H1 (cell line): ENCODE measurements around the gene MRAP. TPM values are rescaled to one million over a fixed set of nuclear protein-coding genes. Genes with fewer than 3 reads are reported as not detected.

ENCODE experiments used
- CTCF ChIA-PET: fragments of 300-600 bp; sonication (Branson Sonifier 250); formaldehyde crosslinking; loops from one replicate; lab custom pipeline; 2021; ENCODE audit not compliant: partially characterized antibody; lab: Charles Lee
- POLR2A ChIA-PET: fragments of 300-600 bp; sonication (Branson Sonifier 250); formaldehyde crosslinking; loops from one replicate; lab custom pipeline; 2021; ENCODE audit warnings: inconsistent platforms; ENCODE audit not compliant: partially characterized antibody; lab: Charles Lee
- DNase-seq, 2 experiments: peaks; one replicate each; pipeline versions ENCODE4 v3.0.0 to v3.0.0-alpha.2; 2010 to 2022; ENCODE audit warnings: low spot score in 2 of 2, low read depth in 1 of 2, mixed read lengths in 1 of 2
- FAIRE-seq: peaks from 2 replicates; lab custom pipeline; 2011; peaks lifted over from hg19 to GRCh38; lab: Jason Lieb, UNC
- H2AFZ ChIP-seq: 2 replicates; pipeline ENCODE4 v1.8.1; 2012; ENCODE audit warnings: low read length, inconsistent platforms
- H2AK5ac ChIP-seq: 2 replicates; pipeline ENCODE4 v1.6.1; 2013; ENCODE audit warnings: low read depth, low read length
- H2BK120ac ChIP-seq: replicated peaks from 2 replicates; pipeline ENCODE3; 2013; ENCODE audit warnings: low read depth, low read length, inconsistent platforms
- H2BK12ac ChIP-seq: 2 replicates; pipeline ENCODE4 v1.6.1; 2013; ENCODE audit warnings: low read depth, low read length
- H2BK15ac ChIP-seq: 2 replicates; pipeline ENCODE4 v1.6.1; 2013; ENCODE audit warnings: low read length
- H2BK20ac ChIP-seq: 2 replicates; pipeline ENCODE4 v1.6.1; 2013; ENCODE audit warnings: low read length
- H2BK5ac ChIP-seq: 2 replicates; pipeline ENCODE4 v1.6.1; 2013; ENCODE audit warnings: low read depth, low read length
- H3K14ac ChIP-seq: 2 replicates; pipeline ENCODE4 v1.6.1; 2013; ENCODE audit warnings: inconsistent platforms; ENCODE audit not compliant: insufficient read length
- H3K18ac ChIP-seq: 2 replicates; pipeline ENCODE4 v1.6.1; 2013; ENCODE audit warnings: low read length; ENCODE audit errors: extremely low read depth
- H3K23ac ChIP-seq: 2 replicates; pipeline ENCODE4 v1.6.1; 2013; ENCODE audit warnings: inconsistent platforms; ENCODE audit not compliant: insufficient read length
- H3K23me2 ChIP-seq: 2 replicates; pipeline ENCODE4 v1.6.1; 2013; ENCODE audit warnings: low read depth, low read length
- H3K27ac ChIP-seq: 2 replicates; pipeline ENCODE4 v1.6.1; 2011; ENCODE audit warnings: low read depth, low read length, inconsistent platforms
- H3K27me3 ChIP-seq, 4 experiments: replicated peaks in 1 of 4; 1 replicate in 1 of 4; 2 replicates in 3 of 4; pipeline versions ENCODE4 v1.6.1 to v1.8.1; 2011 to 2013; ENCODE audit warnings: low read length in 3 of 4, mild to moderate bottlenecking in 3 of 4, inconsistent platforms in 2 of 4, mixed read lengths in 2 of 4, moderate library complexity in 1 of 4; ENCODE audit not compliant: control insufficient read depth in 3 of 4, insufficient read depth in 3 of 4; ENCODE audit errors: extremely low read depth in 1 of 4
- H3K36me3 ChIP-seq, 4 experiments: 2 replicates each; pipeline versions ENCODE4 v1.6.1 to v1.8.1; 2011 to 2013; ENCODE audit warnings: mild to moderate bottlenecking in 4 of 4, low read length in 3 of 4, moderate library complexity in 2 of 4, control low read depth in 1 of 4, inconsistent platforms in 1 of 4; ENCODE audit not compliant: insufficient read depth in 4 of 4, control insufficient read depth in 2 of 4
- H3K4ac ChIP-seq: replicated peaks from 2 replicates; pipeline ENCODE3; 2013; ENCODE audit warnings: low read length, low read depth, mixed read lengths, inconsistent platforms; ENCODE audit not compliant: insufficient read length
- H3K4me1 ChIP-seq, 4 experiments: replicated peaks in 1 of 4; 1 replicate in 1 of 4; 2 replicates in 3 of 4; pipeline versions ENCODE4 v1.6.1 to v1.8.1; 2011 to 2013; ENCODE audit warnings: low read length in 3 of 4, inconsistent platforms in 2 of 4, mixed read lengths in 1 of 4; ENCODE audit not compliant: insufficient read depth in 4 of 4, control insufficient read depth in 3 of 4
- H3K4me2 ChIP-seq, 2 experiments: 2 replicates each; pipeline versions ENCODE4 v1.6.1 to v1.8.1; 2011 to 2013; ENCODE audit warnings: low read depth in 2 of 2, low read length in 2 of 2, control low read depth in 1 of 2, inconsistent platforms in 1 of 2, mild to moderate bottlenecking in 1 of 2; ENCODE audit not compliant: insufficient read depth in 1 of 2
- H3K4me3 ChIP-seq, 4 experiments: fragments of 200-600, 300-600 bp in 1 of 4; sonication (generic), shearing (Covaris generic), sonication (Bioruptor Twin) in 1 of 4; 2 replicates each; pipeline versions ENCODE4 v1.5.1 to v1.8.1; 2011 to 2016; ENCODE audit warnings: low read length in 4 of 4, low read depth in 3 of 4, control low read depth in 2 of 4, inconsistent platforms in 2 of 4, mild to moderate bottlenecking in 2 of 4, mixed read lengths in 1 of 4, moderate library complexity in 1 of 4; ENCODE audit not compliant: insufficient read depth in 2 of 4; ENCODE audit errors: extremely low read depth in 1 of 4
- H3K56ac ChIP-seq: replicated peaks from 2 replicates; pipeline ENCODE3; 2013; ENCODE audit warnings: low read depth, mild to moderate bottlenecking, mixed read lengths, low read length, inconsistent platforms; ENCODE audit not compliant: insufficient read length
- H3K79me1 ChIP-seq: 2 replicates; pipeline ENCODE4 v1.6.1; 2013; ENCODE audit warnings: low read depth, low read length, control low read depth
- H3K79me2 ChIP-seq, 2 experiments: 2 replicates each; pipeline versions ENCODE4 v1.6.1 to v1.8.1; 2012 to 2013; ENCODE audit warnings: low read length in 2 of 2, mild to moderate bottlenecking in 2 of 2, inconsistent platforms in 1 of 2; ENCODE audit not compliant: insufficient read depth in 2 of 2, control insufficient read depth in 1 of 2
- H3K9ac ChIP-seq, 4 experiments: replicated peaks in 1 of 4; 1 replicate in 1 of 4; 2 replicates in 3 of 4; pipeline versions ENCODE4 v1.6.1 to v1.8.1; 2011 to 2013; ENCODE audit warnings: low read depth in 3 of 4, low read length in 3 of 4, control low read depth in 2 of 4, mild to moderate bottlenecking in 2 of 4, moderate library complexity in 2 of 4, inconsistent platforms in 1 of 4; ENCODE audit errors: extremely low read depth in 1 of 4
- H3K9me3 ChIP-seq, 2 experiments: 2 replicates each; pipeline versions ENCODE4 v1.6.1 to v1.8.1; 2012 to 2013; ENCODE audit warnings: mild to moderate bottlenecking in 2 of 2, moderate library complexity in 2 of 2, control low read depth in 1 of 2, inconsistent platforms in 1 of 2, low read depth in 1 of 2, low read length in 1 of 2, mixed read lengths in 1 of 2; ENCODE audit not compliant: insufficient read depth in 2 of 2
- H4K20me1 ChIP-seq, 2 experiments: replicated peaks in 1 of 2; 2 replicates each; pipeline versions ENCODE3 to v1.8.1; 2011 to 2013; ENCODE audit warnings: inconsistent platforms in 2 of 2, low read length in 2 of 2, mild to moderate bottlenecking in 1 of 2; ENCODE audit not compliant: insufficient read depth in 2 of 2, control insufficient read depth in 1 of 2
- H4K5ac ChIP-seq: 2 replicates; pipeline ENCODE4 v1.6.1; 2013; ENCODE audit warnings: low read length, low read depth, mixed read lengths, inconsistent platforms; ENCODE audit not compliant: insufficient read length
- H4K8ac ChIP-seq: 2 replicates; pipeline ENCODE4 v1.8.0; 2013; ENCODE audit warnings: mild to moderate bottlenecking, moderate library complexity, low read length, inconsistent platforms; ENCODE audit not compliant: insufficient read depth; ENCODE audit errors: extremely low read depth
- H4K91ac ChIP-seq: replicated peaks from 2 replicates; pipeline ENCODE3; 2013; ENCODE audit warnings: low read length, mixed read lengths, inconsistent platforms; ENCODE audit not compliant: insufficient read length
- ATF2 ChIP-seq: IDR thresholded peaks from 2 replicates; pipeline ENCODE4 v1.6.1; 2012; ENCODE audit warnings: low read length, inconsistent platforms
- BRCA1 ChIP-seq: IDR thresholded peaks from 2 replicates; pipeline ENCODE4 v1.6.1; 2012; ENCODE audit warnings: low read depth, low read length, improper control_type of control experiment
- CHD2 ChIP-seq: IDR thresholded peaks from 2 replicates; pipeline ENCODE4 v1.6.1; 2012; ENCODE audit warnings: low read length, improper control_type of control experiment
- GTF2F1 ChIP-seq: IDR thresholded peaks from 2 replicates; pipeline ENCODE4 v1.6.1; 2012; ENCODE audit warnings: low read depth, low read length, improper control_type of control experiment, borderline replicate concordance
- HDAC2 ChIP-seq, 2 experiments: fragments of 300-600 bp in 1 of 2; sonication (generic) in 1 of 2; IDR thresholded peaks; 2 replicates each; pipeline ENCODE4 v1.6.1; 2011 to 2012; ENCODE audit warnings: low read depth in 2 of 2, low read length in 2 of 2, mild to moderate bottlenecking in 2 of 2, moderate library complexity in 2 of 2, borderline replicate concordance in 1 of 2, inconsistent platforms in 1 of 2
- KDM1A ChIP-seq: fragments of 200-600, 300-600 bp; sonication (generic); IDR thresholded peaks from 2 replicates; pipeline ENCODE4 v1.7.1; 2016; ENCODE audit warnings: mild to moderate bottlenecking, low read length, borderline replicate concordance
- NANOG ChIP-seq: IDR thresholded peaks from 2 replicates; pipeline ENCODE4 v1.6.1; 2011; ENCODE audit warnings: low read length, low read depth, mild to moderate bottlenecking, inconsistent platforms; ENCODE audit not compliant: insufficient read depth, poor library complexity, severe bottlenecking
- RFX5 ChIP-seq: IDR thresholded peaks from 2 replicates; pipeline ENCODE4 v1.6.1; 2011; ENCODE audit warnings: low read depth, low read length, improper control_type of control experiment, borderline replicate concordance
- SIX5 ChIP-seq: IDR thresholded peaks from 2 replicates; pipeline ENCODE4 v1.6.1; 2011; ENCODE audit warnings: mild to moderate bottlenecking, low read depth, low read length
- SP4 ChIP-seq: IDR thresholded peaks from 2 replicates; pipeline ENCODE4 v1.6.1; 2012; ENCODE audit warnings: low read length, inconsistent platforms
- SUZ12 ChIP-seq: fragments of 200-600 bp; sonication (generic); IDR thresholded peaks from 2 replicates; pipeline ENCODE4 v1.6.1; 2012; ENCODE audit warnings: mild to moderate bottlenecking, inconsistent platforms, low read length, moderate library complexity, mixed read lengths
- TAF1 ChIP-seq: IDR thresholded peaks from 2 replicates; pipeline ENCODE4 v1.6.1; 2011; ENCODE audit warnings: mild to moderate bottlenecking, low read depth, low read length
- WGBS, 2 experiments: shearing (Covaris generic) in 1 of 2; methylation state at CpG; one replicate each; pipeline versions ENCODE4 v1.1.6 to v1.1.7; 2013 to 2015; ENCODE audit warnings: low lambda C conversion rate in 2 of 2, mixed read lengths in 2 of 2, inconsistent platforms in 1 of 2, low coverage in 1 of 2, missing lambda C conversion rate in 1 of 2; ENCODE audit not compliant: insufficient replicate concordance in 2 of 2, insufficient coverage in 1 of 2, insufficient read length in 1 of 2; ENCODE audit errors: extremely low coverage in 1 of 2, missing lambda C conversion rate in 1 of 2; 5-methylcytosine and 5-hydroxymethylcytosine counted together
- polyA plus RNA-seq, 7 experiments: library from polyadenylated mRNA; depleted of rRNA in 3 of 7; stranded (reverse) in 5 of 7; unstranded in 2 of 7; fragments of >200 nt in 5 of 7; fragments of 200-250 nt in 2 of 7; gene quantifications; 1 replicate in 5 of 7; 2 replicates in 1 of 7; 4 replicates in 1 of 7; pipeline versions ENCODE4 v1.2.1 to v1.2.3, GENCODE V29; 2011 to 2013; ENCODE audit warnings: missing spikeins in 2 of 7, mixed read lengths in 2 of 7
- total RNA-seq: library from RNA; stranded (reverse); fragmentation: NEBNext Ultra II Directional; extraction: Animal tissue kit (Norgen Biotek cat#: 25700); gene quantifications from 2 replicates; pipeline ENCODE4 v1.2.1, GENCODE V29; 2021

MRAP gene
- total and polyA plus RNA-seq, 2 of the 8 experiments (the other 6 are each of a cell fraction or from before 2014, with no cell fraction given) = not detected

- no peak for DNase-seq
- Histone ChIP-seq H2BK20ac (no peak overlapping the region), H3K18ac (no peak overlapping the region), H3K9me3 (no peaks in the 10 kb centered on the region), H3K79me2 (peaks cover 3 to 17% of the 10 kb centered on the region in 2 experiments), H3K14ac (no peak overlapping the region), H3K23ac (no peak overlapping the region), H4K5ac (no peak overlapping the region), H4K91ac (no peak overlapping the region), H3K4me1 (peaks cover 0 to 2% (median 0%) of the 10 kb centered on the region in 4 experiments; a peak in 4 of 7 replicates), H3K56ac (no peak overlapping the region), H2AK5ac (no peak overlapping the region), H3K4me2 (no peak overlapping the region), H2BK12ac (no peak overlapping the region), H2BK15ac (no peak overlapping the region), H3K79me1 (0 out of 2 replicates have a peak, but pooled peaks cover 2% of the 10 kb centered on the region), H4K8ac (no peak overlapping the region), H4K20me1 (no peaks in the 10 kb centered on the region), H2BK120ac (no peak overlapping the region), H2AFZ (no peak overlapping the region), H3K23me2 (no peaks in the 10 kb centered on the region; the same call in none of the 2 replicates), H3K9ac (no peak overlapping the region), H3K27ac (no peak overlapping the region), H2BK5ac (no peak overlapping the region), H3K27me3 (no peaks in the 10 kb centered on the region), H3K36me3 (no peaks in the 10 kb centered on the region), H3K4me3 (no peak overlapping the region), H3K4ac (no peak overlapping the region)
- no peak for FAIRE-seq
- ChIA-PET POLR2A (no interaction called here), CTCF (no interaction called here)
- 93% methylated on average over 7 of the region's 7 CpGs; no CpG with 5 or more reads in 1 of the 2 experiments for WGBS, 2 experiments
- no peak for TF ChIP-seq SUZ12
- TF ChIP-seq SP4 = no peak
- TF ChIP-seq KDM1A = no peak
- no peak for TF ChIP-seq BRCA1
- no peak for TF ChIP-seq ATF2
- no peak for TF ChIP-seq SIX5
- TF ChIP-seq HDAC2 (IDR thresholded peaks at IDR 0.05; ENCODE audit: borderline replicate concordance in 1 of 2, low read depth in 2 of 2, low read length in 2 of 2) = no peak
- TF ChIP-seq RFX5 = no peak
- no peak for TF ChIP-seq CHD2
- no peak for TF ChIP-seq TAF1
- no peak for TF ChIP-seq GTF2F1
- no peak for TF ChIP-seq NANOG
Observed at GRCh38 chr21:32281531-32281930, 17.1 kb upstream of the MRAP start.
